Mammary epithelial cell (primary cell): ENCODE measurements around the gene RIOK2.

Experiments
- EZH2 ChIP-seq: IDR thresholded peaks from 2 replicates; pipeline ENCODE4 v1.6.1; 2012; ENCODE audit warnings: low read length, inconsistent platforms, borderline replicate concordance
- TF ChIP-seq, protein P1 (sequence below), 2 donors: IDR thresholded peaks in 1 of 2; conservative IDR thresholded peaks in 1 of 2; 2 replicates each; pipeline ENCODE4 v1.5.1; 2011 to 2012; ENCODE audit warnings: inconsistent platforms in 2 of 2, low read length in 2 of 2, mild to moderate bottlenecking in 2 of 2, control low read depth in 1 of 2, low read depth in 1 of 2; ENCODE audit not compliant: insufficient read depth in 1 of 2; ENCODE audit errors: extremely low read depth in 1 of 2

DNA sequence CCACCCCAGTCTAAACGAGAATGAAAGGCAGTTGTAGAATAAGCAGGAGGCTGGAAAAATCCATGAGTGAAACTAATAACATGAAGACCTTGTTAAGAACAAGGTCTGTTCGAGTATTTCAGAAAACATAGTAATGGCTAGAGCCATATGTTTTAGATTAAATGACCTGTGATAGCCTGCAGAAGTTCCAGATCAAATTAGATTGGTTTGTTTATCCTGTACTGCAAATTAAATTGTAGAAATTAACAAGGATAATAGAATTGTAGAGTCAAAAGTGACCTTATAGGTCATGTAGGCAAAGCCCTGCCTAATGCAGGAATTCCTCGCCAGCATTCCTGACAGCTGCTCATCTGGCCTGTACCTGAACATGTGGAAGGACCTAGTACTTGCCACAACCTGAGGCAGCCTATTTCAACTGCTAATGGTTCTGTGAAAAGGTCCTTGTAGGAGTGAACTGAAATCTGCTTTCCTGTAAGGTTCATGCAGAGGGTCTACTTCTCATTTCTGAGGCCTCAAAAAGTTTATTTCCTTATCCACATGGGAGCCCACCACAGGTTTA, 57.8 kb downstream of the RIOK2 start:
- TF ChIP-seq, protein P1, sequence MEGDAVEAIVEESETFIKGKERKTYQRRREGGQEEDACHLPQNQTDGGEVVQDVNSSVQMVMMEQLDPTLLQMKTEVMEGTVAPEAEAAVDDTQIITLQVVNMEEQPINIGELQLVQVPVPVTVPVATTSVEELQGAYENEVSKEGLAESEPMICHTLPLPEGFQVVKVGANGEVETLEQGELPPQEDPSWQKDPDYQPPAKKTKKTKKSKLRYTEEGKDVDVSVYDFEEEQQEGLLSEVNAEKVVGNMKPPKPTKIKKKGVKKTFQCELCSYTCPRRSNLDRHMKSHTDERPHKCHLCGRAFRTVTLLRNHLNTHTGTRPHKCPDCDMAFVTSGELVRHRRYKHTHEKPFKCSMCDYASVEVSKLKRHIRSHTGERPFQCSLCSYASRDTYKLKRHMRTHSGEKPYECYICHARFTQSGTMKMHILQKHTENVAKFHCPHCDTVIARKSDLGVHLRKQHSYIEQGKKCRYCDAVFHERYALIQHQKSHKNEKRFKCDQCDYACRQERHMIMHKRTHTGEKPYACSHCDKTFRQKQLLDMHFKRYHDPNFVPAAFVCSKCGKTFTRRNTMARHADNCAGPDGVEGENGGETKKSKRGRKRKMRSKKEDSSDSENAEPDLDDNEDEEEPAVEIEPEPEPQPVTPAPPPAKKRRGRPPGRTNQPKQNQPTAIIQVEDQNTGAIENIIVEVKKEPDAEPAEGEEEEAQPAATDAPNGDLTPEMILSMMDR (conservative IDR thresholded peaks at IDR 0.05 in 1 of 2, IDR thresholded peaks at IDR 0.05 in 1 of 2; ENCODE audit: extremely low read depth in 1 of 2, insufficient read depth in 1 of 2, low read depth in 1 of 2, low read length in 2 of 2) = no peak
- TF ChIP-seq EZH2 = no peak
